Activated CD4-positive, alpha-beta memory T cell treated with anti-CD3 and anti-CD28 coated beads, Interleukin-2, amount 10 ng/mL, durations not matched to agents 7 days and 5 days (primary cell): Measurements from ENCODE around the gene SLC9A8. TPM values are rescaled to one million over a fixed set of nuclear protein-coding genes. Genes with fewer than 3 reads are reported as not detected.
A peak's percentile ranks its signal among the peaks of the same experiment; 100 is the strongest.
"Not testable (repeated sequence)": the region's sequence is repeated elsewhere in the genome, so short reads cannot be mapped to it uniquely, and the experiment has no call there.

Experiments
- CTCF ChIA-PET: fragments of 350-600 bp; sonication (Branson Sonifier 250); formaldehyde crosslinking; loops from one replicate; lab custom pipeline; 2021; ENCODE audit warnings: antibody characterized with exemption, inconsistent platforms; lab: Charles Lee
- POLR2A ChIA-PET: fragments of 350-600 bp; sonication (Branson Sonifier 250); formaldehyde crosslinking; loops from one replicate; lab custom pipeline; 2021; ENCODE audit warnings: antibody characterized with exemption; lab: Charles Lee
- DNase-seq: peaks from one replicate; pipeline ENCODE4 v3.0.0-alpha.2; 2020
- H3K27ac Mint-ChIP-seq: one replicate; pipeline ENCODE4 v1.8.0; 2021; ENCODE audit warnings: mild to moderate bottlenecking, mixed read lengths
- H3K27me3 Mint-ChIP-seq: one replicate; pipeline ENCODE4 v1.8.0; 2021; ENCODE audit warnings: mixed read lengths
- H3K36me3 Mint-ChIP-seq: one replicate; pipeline ENCODE4 v1.8.0; 2021; ENCODE audit warnings: low read depth, mixed read lengths
- H3K4me1 Mint-ChIP-seq: one replicate; pipeline ENCODE4 v1.8.0; 2021; ENCODE audit warnings: mixed read lengths
- H3K4me3 Mint-ChIP-seq: one replicate; pipeline ENCODE4 v1.8.0; 2021; ENCODE audit warnings: mild to moderate bottlenecking, mixed read lengths
- H3K9me3 Mint-ChIP-seq: one replicate; pipeline ENCODE4 v1.8.0; 2021; ENCODE audit warnings: mixed read lengths
- total RNA-seq, 2 experiments: library from RNA; stranded (reverse); gene quantifications; one replicate each; pipeline ENCODE4 v1.2.3, GENCODE V29; 2021

Gene SLC9A8
- total RNA-seq, 2 experiments from 2014 or later: 18.0 to 21.0 TPM

DNA sequence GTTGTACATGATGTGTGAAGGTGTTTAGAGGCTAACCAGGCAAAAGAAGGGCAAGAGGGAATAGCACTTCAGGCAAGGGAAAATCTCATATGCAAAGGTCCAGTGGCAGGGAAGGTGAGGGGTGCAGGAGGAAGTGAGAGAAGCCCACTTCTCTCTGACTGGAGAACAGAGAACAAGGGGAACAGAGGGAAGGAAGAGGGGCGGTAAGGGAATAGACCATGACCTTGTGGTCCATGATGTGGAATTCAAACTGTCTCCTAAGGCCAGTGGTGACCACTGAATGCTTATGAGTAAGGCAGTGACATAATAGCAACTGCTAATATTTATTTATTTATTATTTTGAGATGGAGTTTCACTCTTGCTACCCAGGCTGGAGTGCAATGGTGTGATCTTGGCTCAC, 20.6 kb upstream of the SLC9A8 start:
- H3K27ac Mint-ChIP-seq: no peak overlapping the region
- ChIA-PET POLR2A (no interaction called here), CTCF (interaction anchor here (1.4 kb wide), 1 partner anchor 154 kb away, joined by 3 read pairs; no protein-coding TSS in a partner anchor)
- H3K4me3 Mint-ChIP-seq: no peak overlapping the region
- no peaks in the 10 kb centered on the region for H3K36me3 Mint-ChIP-seq
- H3K4me1 Mint-ChIP-seq: peaks cover 19% of the 10 kb centered on the region
- H3K27me3 Mint-ChIP-seq: peaks cover 14% of the 10 kb centered on the region
- DNase-seq: no peak
- no peaks in the 10 kb centered on the region for H3K9me3 Mint-ChIP-seq

DNA sequence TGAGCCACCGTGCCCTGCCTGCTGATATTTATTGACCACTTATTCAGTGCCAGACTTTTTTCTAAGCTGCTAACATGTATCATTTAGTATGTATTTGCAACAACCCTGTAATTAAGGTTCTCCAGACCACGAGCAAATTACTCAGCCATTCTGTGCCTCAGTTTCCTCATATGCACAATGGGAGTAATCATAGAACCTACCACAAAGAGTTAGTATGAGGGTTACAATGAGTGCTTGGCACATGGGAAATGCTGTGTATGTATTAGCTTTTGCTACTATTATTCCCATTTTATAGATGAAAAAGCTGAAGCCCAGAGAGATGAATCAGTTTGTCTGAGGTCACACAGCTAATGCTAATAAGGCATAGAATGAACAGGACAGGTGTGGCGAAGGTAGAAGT, 20.0 kb upstream of the SLC9A8 start:
- Mint-ChIP-seq H3K27ac (no peak overlapping the region), H3K9me3 (no peaks in the 10 kb centered on the region), H3K27me3 (peaks cover 16% of the 10 kb centered on the region), H3K36me3 (no peaks in the 10 kb centered on the region), H3K4me3 (no peak overlapping the region), H3K4me1 (peaks cover 19% of the 10 kb centered on the region)
- POLR2A ChIA-PET: no interaction called here
- DNase-seq: no peak
- CTCF ChIA-PET: interaction anchor here (1.4 kb wide), 1 partner anchor 154 kb away, joined by 3 read pairs; no protein-coding TSS in a partner anchor

DNA sequence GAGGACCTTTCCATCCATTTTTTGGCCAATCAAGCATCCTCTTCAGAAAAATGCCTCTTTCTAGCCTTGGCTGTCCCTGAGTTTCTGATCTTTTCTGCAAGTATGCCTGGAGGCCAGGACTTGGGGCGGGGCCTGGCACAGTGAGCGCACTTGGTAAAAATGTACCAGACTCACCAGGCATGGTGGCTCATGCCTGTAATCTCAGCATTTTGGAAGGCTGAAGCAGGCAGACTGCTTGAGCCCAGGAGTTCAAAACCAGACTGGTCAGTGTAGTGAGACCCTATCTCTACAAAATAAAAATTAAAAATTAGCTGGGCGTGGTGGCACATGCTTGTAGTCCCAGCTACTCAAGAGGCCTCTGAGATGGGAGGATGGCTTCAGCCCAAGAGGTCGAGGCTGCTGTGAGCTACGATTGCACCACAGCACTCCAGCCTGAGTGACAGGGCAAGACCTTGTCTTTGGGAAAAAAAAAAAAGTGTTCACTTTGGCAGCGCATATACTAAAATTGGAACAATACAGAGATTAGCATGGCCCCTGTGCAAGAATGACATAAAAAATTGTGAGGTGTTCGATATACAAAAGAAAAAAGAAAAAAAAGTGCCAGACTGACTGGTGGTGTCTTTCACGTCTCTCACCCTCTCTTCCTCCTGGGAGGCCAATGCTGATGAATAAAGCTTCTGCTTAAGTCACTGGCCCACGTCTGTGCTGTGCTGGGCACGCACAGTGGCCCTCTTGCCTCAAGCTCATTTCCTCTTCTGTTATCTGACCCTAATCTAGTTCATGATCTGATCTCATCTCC, 18.1 kb upstream of the SLC9A8 start:
- H3K4me1 Mint-ChIP-seq: peaks cover 20% of the 10 kb centered on the region
- H3K27ac Mint-ChIP-seq: peak overlapping the region; percentile 28
- no peak overlapping the region for H3K4me3 Mint-ChIP-seq
- peak; percentile 40 for DNase-seq
- POLR2A ChIA-PET: interaction anchor here (1.0 to 1.1 kb wide), 4 partner anchors 18 to 201 kb away, joined by 3 to 5 read pairs (median 4); partner anchors contain the start of gene SLC9A8
- H3K27me3 Mint-ChIP-seq: peaks cover 20% of the 10 kb centered on the region
- no peaks in the 10 kb centered on the region for H3K9me3 Mint-ChIP-seq
- H3K36me3 Mint-ChIP-seq: no peaks in the 10 kb centered on the region
- CTCF ChIA-PET: interaction anchor here (0.7 to 1.3 kb wide), 3 partner anchors 11 to 126 kb away, joined by 3 to 4 read pairs (median 4); partner anchors contain the start of gene SLC9A8

DNA sequence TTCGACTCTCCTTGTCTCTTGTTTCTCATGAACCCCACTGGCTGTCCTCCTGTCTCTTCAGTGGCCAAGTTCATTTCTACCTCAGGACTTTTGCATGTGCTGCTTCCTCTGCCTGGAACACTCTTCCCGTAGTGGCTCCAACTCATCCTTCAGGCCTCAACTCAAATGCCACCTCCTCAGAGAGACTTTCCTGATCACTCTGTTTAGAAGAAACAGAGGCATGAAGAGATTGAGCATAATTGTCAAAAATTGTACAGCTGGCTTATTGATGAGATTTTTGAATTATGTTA, 17.5 kb upstream of the SLC9A8 start:
- Mint-ChIP-seq H3K27me3 (peaks cover 16% of the 10 kb centered on the region), H3K4me3 (no peak overlapping the region), H3K36me3 (no peaks in the 10 kb centered on the region), H3K27ac (peak overlapping the region; percentile 28), H3K4me1 (peaks cover 22% of the 10 kb centered on the region), H3K9me3 (no peaks in the 10 kb centered on the region)
- DNase-seq: no peak
- ChIA-PET CTCF (interaction anchor here (0.7 to 1.3 kb wide), 3 partner anchors 11 to 126 kb away, joined by 3 to 4 read pairs (median 4); partner anchors contain the start of gene SLC9A8), POLR2A (interaction anchor here (1.0 to 1.1 kb wide), 3 partner anchors 18 to 20 kb away, joined by 3 to 5 read pairs (median 4); partner anchors contain the start of gene SLC9A8)

DNA sequence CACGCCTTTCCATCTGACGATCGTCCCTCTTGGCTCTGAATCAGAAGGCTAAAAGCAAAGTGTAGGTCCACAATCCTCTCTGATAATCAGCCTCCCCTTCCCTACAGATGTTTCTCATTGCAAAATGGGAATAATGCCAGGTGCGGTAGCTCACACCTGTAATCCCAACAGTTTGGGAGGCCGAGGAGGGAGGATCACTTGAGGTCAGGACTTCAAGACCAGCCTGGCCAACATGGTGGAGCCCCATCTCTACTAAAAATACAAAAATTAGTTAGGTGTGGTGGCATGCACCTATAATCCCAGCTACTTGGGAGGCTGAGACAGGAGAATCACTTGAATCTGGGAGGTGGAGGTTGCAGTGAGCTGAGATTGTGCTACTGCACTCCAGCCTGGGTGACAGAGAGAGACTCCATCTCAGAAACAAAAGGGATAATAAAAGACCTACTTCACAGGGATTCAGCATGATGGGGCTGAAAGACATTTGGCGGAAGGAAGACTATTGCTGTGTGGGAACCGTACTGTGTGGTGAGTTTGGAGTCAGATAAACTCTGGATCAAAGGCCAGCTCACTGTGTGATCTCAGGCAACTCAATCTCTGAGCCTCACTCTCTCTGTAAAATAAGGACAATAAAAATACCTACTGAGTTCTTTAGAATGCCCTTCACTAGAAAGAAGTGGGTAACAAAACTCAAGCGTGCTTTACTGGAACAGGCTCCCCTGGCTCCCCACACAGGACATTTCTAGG, 15.9 kb upstream of the SLC9A8 start:
- no peak overlapping the region for H3K4me3 Mint-ChIP-seq
- H3K36me3 Mint-ChIP-seq: no peaks in the 10 kb centered on the region
- no peaks in the 10 kb centered on the region for H3K9me3 Mint-ChIP-seq
- no peak overlapping the region for H3K27ac Mint-ChIP-seq
- DNase-seq: no peak
- H3K4me1 Mint-ChIP-seq: peaks cover 34% of the 10 kb centered on the region
- ChIA-PET POLR2A (no interaction called here), CTCF (no interaction called here)
- H3K27me3 Mint-ChIP-seq: peaks cover 14% of the 10 kb centered on the region

DNA sequence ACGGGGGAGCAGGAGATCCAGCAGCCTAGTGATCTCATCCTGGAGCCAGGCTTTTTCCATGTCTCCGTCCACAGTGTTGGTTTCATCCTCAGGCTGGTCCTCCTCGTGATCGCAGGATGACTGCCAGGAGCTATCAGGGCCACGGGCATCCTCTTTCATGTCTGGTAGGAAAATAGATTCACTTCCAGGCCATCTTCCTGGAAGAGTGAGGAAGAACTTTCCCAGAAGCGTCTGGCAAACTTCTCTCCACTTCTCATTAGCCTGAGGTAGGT, 15.3 kb upstream of the SLC9A8 start:
- no peaks in the 10 kb centered on the region for H3K9me3 Mint-ChIP-seq
- H3K27me3 Mint-ChIP-seq: peaks cover 11% of the 10 kb centered on the region
- CTCF ChIA-PET: no interaction called here
- no peak overlapping the region for H3K27ac Mint-ChIP-seq
- H3K4me3 Mint-ChIP-seq: no peak overlapping the region
- POLR2A ChIA-PET: no interaction called here
- no peaks in the 10 kb centered on the region for H3K36me3 Mint-ChIP-seq
- no peak for DNase-seq
- peaks cover 39% of the 10 kb centered on the region for H3K4me1 Mint-ChIP-seq

DNA sequence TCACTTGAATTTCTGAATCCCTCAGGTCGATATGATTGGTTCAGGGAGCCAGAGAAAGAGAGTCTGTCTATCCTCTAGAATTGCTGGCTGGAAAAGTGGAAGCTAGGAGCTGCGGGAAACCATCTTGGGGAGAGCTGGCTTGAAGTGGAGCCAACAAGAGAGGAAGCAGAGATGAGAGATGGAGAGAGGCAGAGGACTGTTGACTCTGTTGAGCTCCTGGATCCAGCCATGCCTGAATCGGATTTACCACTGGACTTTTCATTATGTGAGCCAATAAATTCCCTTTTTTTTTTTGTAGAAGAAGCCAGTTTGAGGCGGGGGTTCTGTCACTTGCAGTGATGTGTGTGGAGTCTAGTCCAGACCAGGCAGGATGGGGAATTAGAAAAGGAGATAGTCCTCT, 13.9 kb upstream of the SLC9A8 start:
- no peak overlapping the region for H3K4me3 Mint-ChIP-seq
- CTCF ChIA-PET: interaction anchor here (0.8 to 1.1 kb wide), 2 partner anchors 14 to 47 kb away, joined by 3 to 4 read pairs; partner anchors contain the start of gene SLC9A8

DNA sequence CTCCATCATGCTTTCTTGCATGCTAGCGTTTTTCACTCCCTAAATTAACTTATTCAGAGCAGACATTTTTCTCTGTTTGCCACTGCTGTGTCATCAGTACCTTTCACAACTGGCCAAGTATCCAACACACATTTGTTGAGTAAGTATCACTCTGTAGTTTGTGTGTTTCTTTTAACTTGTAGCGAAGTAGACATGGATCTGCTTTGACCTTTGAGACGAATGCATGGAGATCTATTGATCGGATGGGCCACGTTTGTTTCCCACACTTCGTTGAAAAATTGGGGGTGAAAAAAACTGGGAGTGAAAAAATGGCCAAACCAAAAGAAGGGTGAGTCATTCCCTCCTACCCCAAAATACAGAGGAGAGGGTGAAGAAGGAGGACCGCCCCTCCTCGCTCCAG, 12.9 kb upstream of the SLC9A8 start:
- H3K4me1 Mint-ChIP-seq: peaks cover 43% of the 10 kb centered on the region
- peaks cover 6% of the 10 kb centered on the region for H3K27me3 Mint-ChIP-seq
- H3K4me3 Mint-ChIP-seq: no peak overlapping the region
- H3K36me3 Mint-ChIP-seq: no peaks in the 10 kb centered on the region
- H3K9me3 Mint-ChIP-seq: no peaks in the 10 kb centered on the region
- DNase-seq: no peak
- POLR2A ChIA-PET: interaction anchor here (1.5 kb wide), 1 partner anchor 14 kb away, joined by 8 read pairs; the partner anchor contains the start of gene SLC9A8
- H3K27ac Mint-ChIP-seq: no peak overlapping the region
- CTCF ChIA-PET: no interaction called here

More for the DNA sequence above, 13.9 kb upstream of the SLC9A8 start:
- H3K27me3 Mint-ChIP-seq: peaks cover 8% of the 10 kb centered on the region
- POLR2A ChIA-PET: interaction anchor here (0.6 kb wide), 1 partner anchor 229 kb away, joined by 3 read pairs; no protein-coding TSS in a partner anchor
- peaks cover 47% of the 10 kb centered on the region for H3K4me1 Mint-ChIP-seq
- H3K36me3 Mint-ChIP-seq: no peaks in the 10 kb centered on the region
- no peak overlapping the region for H3K27ac Mint-ChIP-seq
- no peaks in the 10 kb centered on the region for H3K9me3 Mint-ChIP-seq
- DNase-seq: no peak

DNA sequence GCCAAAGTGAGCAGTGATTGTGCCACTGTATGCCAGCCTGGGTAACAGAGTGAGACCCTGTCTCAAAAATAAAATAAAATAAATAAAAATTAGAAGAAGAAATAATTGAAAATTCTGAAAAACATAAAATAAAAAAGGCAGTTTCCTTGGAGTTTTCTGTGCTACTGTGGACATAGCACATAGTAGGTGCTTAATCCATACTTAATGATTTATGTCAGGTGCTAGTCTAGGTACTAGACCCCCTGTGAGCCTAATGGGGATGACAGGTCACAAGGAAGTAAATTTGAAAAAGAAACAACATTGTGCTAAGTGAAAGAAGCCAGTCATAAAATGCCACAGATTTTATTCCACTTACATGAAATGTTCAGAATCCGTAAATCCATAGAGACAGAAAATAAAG, 9.2 kb upstream of the SLC9A8 start:
- ChIA-PET POLR2A (interaction anchor here (2.1 kb wide), 1 partner anchor 10 kb away, joined by 14 read pairs; the partner anchor contains the start of gene SLC9A8), CTCF (no interaction called here)
- no peak overlapping the region for H3K4me3 Mint-ChIP-seq

DNA sequence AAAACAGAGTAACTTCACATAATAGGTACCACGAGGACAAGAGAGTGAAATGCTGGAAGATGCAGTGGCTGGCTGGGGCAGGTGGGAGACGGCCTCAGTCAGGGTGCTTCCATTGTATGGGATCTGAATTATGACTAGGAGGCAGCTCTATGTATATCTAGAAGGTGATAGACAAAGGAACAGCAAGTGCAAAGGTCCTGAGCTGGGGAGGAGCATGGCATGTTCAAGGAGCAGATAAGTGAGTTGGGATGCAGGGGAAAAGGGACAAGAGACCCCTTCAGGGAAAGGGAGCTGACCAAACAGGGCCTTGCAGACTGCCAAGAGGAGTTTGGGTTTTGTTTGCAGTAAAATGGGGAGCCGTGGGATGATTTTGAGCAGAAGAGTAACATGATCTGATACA, 8.3 kb upstream of the SLC9A8 start:
- Mint-ChIP-seq H3K4me3 (no peak overlapping the region), H3K4me1 (peaks cover 56% of the 10 kb centered on the region), H3K36me3 (no peaks in the 10 kb centered on the region), H3K27me3 (no peaks in the 10 kb centered on the region), H3K9me3 (no peaks in the 10 kb centered on the region), H3K27ac (peak overlapping the region; percentile 87)
- no peak for DNase-seq
- ChIA-PET CTCF (no interaction called here), POLR2A (no interaction called here)

More for the DNA sequence above, 9.2 kb upstream of the SLC9A8 start:
- Mint-ChIP-seq H3K9me3 (no peaks in the 10 kb centered on the region), H3K27ac (no peak overlapping the region), H3K27me3 (peaks cover 2% of the 10 kb centered on the region), H3K4me1 (peaks cover 56% of the 10 kb centered on the region), H3K36me3 (no peaks in the 10 kb centered on the region)
- no peak for DNase-seq

DNA sequence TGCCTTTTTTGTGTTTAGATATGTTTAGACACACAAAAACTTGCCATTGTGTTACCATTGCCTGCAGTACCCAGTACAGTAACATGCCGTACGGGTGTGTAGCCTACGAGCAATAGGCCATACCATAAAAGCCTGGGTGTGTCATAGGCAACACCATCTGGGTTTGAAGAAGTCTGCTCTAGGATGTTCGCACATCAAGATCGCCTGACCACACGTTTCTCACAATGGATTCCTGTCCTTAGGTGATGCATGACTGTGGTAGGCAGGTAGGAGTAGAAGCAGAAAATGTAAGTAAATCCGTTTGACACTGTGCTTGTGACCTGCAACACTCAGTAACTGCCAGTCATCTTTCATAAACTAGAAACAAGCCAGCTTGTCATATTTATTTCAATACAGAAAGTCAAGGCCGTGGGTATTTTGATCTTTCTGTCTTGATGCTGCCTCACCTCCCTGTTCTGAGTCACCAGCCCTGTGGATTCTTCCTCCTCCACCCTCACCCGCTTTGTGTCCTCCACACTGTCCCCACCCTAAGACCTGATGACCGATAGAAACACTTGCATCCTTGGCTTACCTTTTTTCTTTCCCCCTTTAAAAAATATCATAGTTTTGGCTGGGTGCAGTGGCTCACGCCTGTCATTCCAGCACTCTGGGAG, 7.3 kb upstream of the SLC9A8 start:
- peak overlapping the region; percentile 87 for H3K27ac Mint-ChIP-seq
- H3K27me3 Mint-ChIP-seq, H3K36me3 Mint-ChIP-seq, H3K4me3 Mint-ChIP-seq, H3K9me3 Mint-ChIP-seq, POLR2A ChIA-PET, CTCF ChIA-PET: not testable (repeated sequence)
- peaks cover 52% of the 10 kb centered on the region for H3K4me1 Mint-ChIP-seq
- DNase-seq: peak; percentile 61

DNA sequence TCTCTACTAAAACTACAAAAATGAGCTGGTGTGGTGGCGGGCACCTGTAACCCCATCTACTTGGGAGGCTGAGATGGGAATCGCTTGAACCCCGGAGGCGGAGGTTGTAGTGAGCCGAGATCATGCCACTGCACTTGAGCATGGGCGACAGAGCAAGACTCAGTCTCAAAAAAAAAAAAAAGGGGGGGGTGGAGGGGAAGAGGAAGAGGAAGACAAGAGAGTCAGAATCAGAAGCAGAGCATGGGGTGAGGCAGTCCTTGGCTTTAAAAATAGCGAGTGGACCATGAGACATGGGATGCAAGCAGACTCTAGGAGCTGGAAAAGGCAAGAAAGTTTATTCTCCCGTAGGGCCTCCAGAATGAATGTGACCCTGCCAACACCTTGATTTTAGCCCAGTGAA, 3.9 kb upstream of the SLC9A8 start:
- Mint-ChIP-seq H3K27ac (no peak overlapping the region), H3K9me3 (no peaks in the 10 kb centered on the region), H3K4me1 (peaks cover 44% of the 10 kb centered on the region), H3K36me3 (peaks cover 7% of the 10 kb centered on the region), H3K4me3 (no peak overlapping the region), H3K27me3 (no peaks in the 10 kb centered on the region)
- DNase-seq: no peak
- CTCF ChIA-PET: no interaction called here
- POLR2A ChIA-PET: no interaction called here
